Lung (tissue), 12 donors: ENCODE results near the gene GNG14. TPM values are rescaled to one million over a fixed set of nuclear protein-coding genes. Genes with fewer than 3 reads are reported as not detected.

ENCODE experiments used
- ATAC-seq: fragments of 200-7000 bp; cut with Tn5 transposase; one replicate; pipeline ENCODE4 v1.9.1; 2020; ENCODE audit warnings: moderate number of reproducible peaks; ENCODE audit not compliant: insufficient read depth, low FRiP score
- DNase-seq, 3 donors: peaks; one replicate each; pipeline ENCODE4 v3.0.0-alpha.2; 2013 to 2017
- H3K27ac ChIP-seq, 2 donors: one replicate each; pipeline ENCODE4 v1.5.1; 2013; ENCODE audit warnings: mild to moderate bottlenecking in 2 of 2, moderate library complexity in 2 of 2, control low read depth in 1 of 2, inconsistent platforms in 1 of 2, low read depth in 1 of 2, low read length in 1 of 2
- H3K27me3 ChIP-seq, 3 donors: one replicate each; pipeline ENCODE4 v1.5.1; 2013; ENCODE audit warnings: low read length in 2 of 3; ENCODE audit not compliant: control insufficient read depth in 3 of 3, insufficient read depth in 3 of 3
- H3K36me3 ChIP-seq, 4 donors: one replicate each; pipeline ENCODE4 v1.5.1; 2013; ENCODE audit warnings: low read length in 4 of 4, mild to moderate bottlenecking in 1 of 4, moderate library complexity in 1 of 4; ENCODE audit not compliant: control insufficient read depth in 4 of 4, insufficient read depth in 4 of 4
- H3K4me1 ChIP-seq, 5 donors: one replicate each; pipeline ENCODE4 v1.5.1; 2013; ENCODE audit warnings: low read length in 5 of 5, mild to moderate bottlenecking in 2 of 5, moderate library complexity in 1 of 5; ENCODE audit not compliant: control insufficient read depth in 5 of 5, insufficient read depth in 5 of 5
- H3K4me3 ChIP-seq: one replicate; pipeline ENCODE4 v1.5.1; 2013; ENCODE audit warnings: mild to moderate bottlenecking, control low read depth, moderate library complexity
- H3K9ac ChIP-seq, 2 donors: one replicate each; pipeline ENCODE4 v1.5.1; 2013; ENCODE audit warnings: low read length in 2 of 2, control low read depth in 1 of 2; ENCODE audit not compliant: insufficient read depth in 1 of 2
- H3K9me3 ChIP-seq, 4 donors: one replicate each; pipeline ENCODE4 v1.5.1; 2013; ENCODE audit warnings: low read length in 3 of 4, mild to moderate bottlenecking in 1 of 4, moderate library complexity in 1 of 4; ENCODE audit not compliant: control insufficient read depth in 4 of 4, insufficient read depth in 3 of 4
- WGBS, 2 donors: extraction: QIAGEN DNeasy Blood & Tissue Kit; methylation state at CpG; one replicate each; pipeline ENCODE4 v1.1.7; 2013; 5-methylcytosine and 5-hydroxymethylcytosine counted together
- polyA plus RNA-seq, 2 donors: library from polyadenylated mRNA; stranded (reverse); fragments of 200-250 nt; gene quantifications; one replicate each; pipeline ENCODE4 v1.2.1, GENCODE V29; 2013
- total RNA-seq, 2 donors: library from RNA; depleted of rRNA in 1 of 2; stranded (reverse); fragments of >200 nt in 1 of 2; gene quantifications; one replicate each; pipeline ENCODE4 v1.2.1, GENCODE V29; 2014 to 2021
- TF ChIP-seq, protein P1 (sequence below): IDR thresholded peaks from 2 replicates; pipeline ENCODE4 v1.5.1; 2012; ENCODE audit warnings: mild to moderate bottlenecking; ENCODE audit errors: control extremely low read depth, extremely low read depth
- donor health status: control.
- donor health status: control.
- donor health status: Bipolar disorder and iron deficiency.
- donor health status: healthy.
- donor health status: DM: yes; HTN: yes; CAD: no.

GNG14 gene
- total and polyA plus RNA-seq, 4 donors: not detected

DNA sequence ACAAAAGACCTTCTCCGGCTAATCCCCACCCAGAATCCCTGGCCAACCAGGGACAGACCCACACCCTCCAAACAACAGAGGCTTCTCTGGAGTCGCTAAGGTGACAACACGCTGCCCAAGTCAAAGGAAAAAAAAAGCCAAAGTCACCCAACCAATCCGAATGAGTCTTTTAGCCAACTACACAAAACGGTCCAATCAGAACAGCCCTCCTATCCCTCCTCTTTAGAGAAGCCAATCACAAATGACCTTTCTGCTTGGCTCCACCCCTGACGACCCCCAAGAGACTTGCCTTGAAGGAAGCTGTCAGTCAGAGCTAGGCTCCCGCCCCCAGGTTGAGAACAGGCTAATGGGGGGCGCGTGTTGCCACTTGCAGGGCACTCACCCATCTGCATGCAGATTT is 15.2 kb downstream of the GNG14 start:
- DNase-seq (peak in 2 of 3 donors; percentile 33 to 44), ATAC-seq (no peak)
- WGBS, 2 donors: 79 to 81% methylated on average over 9 of the region's 9 CpGs
- H3K4me3 ChIP-seq: no peak overlapping the region
- H3K27me3 ChIP-seq: no peaks in the 10 kb centered on the region
- no peaks in the 10 kb centered on the region for H3K4me1 ChIP-seq
- peaks cover 14 to 61% (median 33%) of the 10 kb centered on the region in 4 donors for H3K36me3 ChIP-seq
- no peak overlapping the region for H3K27ac ChIP-seq
- TF ChIP-seq, protein P1, sequence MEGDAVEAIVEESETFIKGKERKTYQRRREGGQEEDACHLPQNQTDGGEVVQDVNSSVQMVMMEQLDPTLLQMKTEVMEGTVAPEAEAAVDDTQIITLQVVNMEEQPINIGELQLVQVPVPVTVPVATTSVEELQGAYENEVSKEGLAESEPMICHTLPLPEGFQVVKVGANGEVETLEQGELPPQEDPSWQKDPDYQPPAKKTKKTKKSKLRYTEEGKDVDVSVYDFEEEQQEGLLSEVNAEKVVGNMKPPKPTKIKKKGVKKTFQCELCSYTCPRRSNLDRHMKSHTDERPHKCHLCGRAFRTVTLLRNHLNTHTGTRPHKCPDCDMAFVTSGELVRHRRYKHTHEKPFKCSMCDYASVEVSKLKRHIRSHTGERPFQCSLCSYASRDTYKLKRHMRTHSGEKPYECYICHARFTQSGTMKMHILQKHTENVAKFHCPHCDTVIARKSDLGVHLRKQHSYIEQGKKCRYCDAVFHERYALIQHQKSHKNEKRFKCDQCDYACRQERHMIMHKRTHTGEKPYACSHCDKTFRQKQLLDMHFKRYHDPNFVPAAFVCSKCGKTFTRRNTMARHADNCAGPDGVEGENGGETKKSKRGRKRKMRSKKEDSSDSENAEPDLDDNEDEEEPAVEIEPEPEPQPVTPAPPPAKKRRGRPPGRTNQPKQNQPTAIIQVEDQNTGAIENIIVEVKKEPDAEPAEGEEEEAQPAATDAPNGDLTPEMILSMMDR: no peak
- H3K9ac ChIP-seq: no peak overlapping the region
- H3K9me3 ChIP-seq: no peaks in the 10 kb centered on the region

DNA sequence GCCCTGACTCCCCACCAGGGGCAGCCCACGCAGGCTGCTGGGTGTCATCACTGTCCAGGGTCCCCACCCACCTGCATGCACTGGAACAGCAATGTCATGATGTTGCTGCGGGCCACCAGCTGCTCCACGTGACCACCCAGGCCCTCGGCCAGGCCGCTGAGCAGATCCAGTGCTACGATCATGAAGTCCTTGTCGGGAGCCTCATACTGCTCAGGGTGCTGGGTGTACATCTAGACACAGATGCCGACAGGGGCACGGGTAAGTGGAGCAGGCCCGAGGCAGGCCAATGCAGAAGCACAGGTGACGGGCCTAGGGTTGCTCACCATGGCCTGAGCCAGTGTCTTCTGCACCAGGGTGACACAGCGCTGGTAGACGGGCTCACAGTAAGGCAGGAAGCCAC is 17.4 kb downstream of the GNG14 start:
- TF ChIP-seq, protein P1: no peak
- whole genome bisulfite sequencing, 2 donors: 94 to 95% methylated on average over 13 of the region's 13 CpGs

DNA sequence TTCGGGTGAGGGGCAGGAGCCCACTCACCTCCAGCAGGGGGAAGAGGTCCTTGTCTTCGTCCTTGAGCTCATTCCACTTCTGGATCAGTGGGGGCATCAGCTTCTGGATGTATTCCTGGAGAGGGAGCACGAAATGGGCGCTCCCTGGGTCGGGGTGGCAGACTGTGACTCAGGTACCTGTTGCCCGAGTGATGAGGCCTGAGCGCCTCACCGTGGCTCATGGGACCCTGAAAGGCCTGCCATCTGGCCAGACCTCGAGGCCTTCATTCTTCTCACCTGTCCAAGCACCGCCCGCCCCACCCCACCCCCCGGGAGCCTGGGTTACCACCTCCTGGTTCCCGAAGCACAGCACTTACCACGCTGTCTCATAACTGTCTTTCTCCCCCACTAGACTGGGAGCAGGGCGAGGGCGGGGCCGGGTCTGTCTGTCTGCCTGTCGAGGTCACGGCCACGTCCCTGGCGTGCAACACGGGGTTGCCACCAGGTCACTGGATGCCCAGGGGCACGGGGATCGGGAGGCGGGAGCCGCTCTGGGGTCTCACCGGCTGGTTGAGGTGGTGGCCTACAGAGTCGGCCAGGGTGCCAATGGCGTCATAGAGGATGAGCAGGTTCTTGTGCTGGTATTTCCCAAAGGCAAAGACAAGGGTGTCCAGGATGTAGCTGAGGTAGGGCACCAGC is 18.0 kb downstream of the GNG14 start:
- Histone ChIP-seq H3K36me3 (peaks cover 23 to 66% (median 44%) of the 10 kb centered on the region in 4 donors), H3K9me3 (no peaks in the 10 kb centered on the region), H3K9ac (no peak overlapping the region), H3K4me1 (no peaks in the 10 kb centered on the region), H3K4me3 (no peak overlapping the region), H3K27me3 (no peaks in the 10 kb centered on the region), H3K27ac (no peak overlapping the region)
- WGBS, 2 donors: 94 to 96% methylated on average over 28 to 29 of the region's 29 CpGs
- DNase-seq: no peak
- TF ChIP-seq, protein P1: no peak
- ATAC-seq: no peak

More for the DNA sequence above, 17.4 kb downstream of the GNG14 start:
- H3K36me3 ChIP-seq: peaks cover 24 to 65% (median 38%) of the 10 kb centered on the region in 4 donors
- H3K27me3 ChIP-seq: no peaks in the 10 kb centered on the region
- ATAC-seq (no peak), DNase-seq (no peak)
- H3K4me3 ChIP-seq: no peak overlapping the region
- H3K4me1 ChIP-seq: no peaks in the 10 kb centered on the region
- no peak overlapping the region for H3K9ac ChIP-seq
- no peak overlapping the region for H3K27ac ChIP-seq
- H3K9me3 ChIP-seq: no peaks in the 10 kb centered on the region

DNA sequence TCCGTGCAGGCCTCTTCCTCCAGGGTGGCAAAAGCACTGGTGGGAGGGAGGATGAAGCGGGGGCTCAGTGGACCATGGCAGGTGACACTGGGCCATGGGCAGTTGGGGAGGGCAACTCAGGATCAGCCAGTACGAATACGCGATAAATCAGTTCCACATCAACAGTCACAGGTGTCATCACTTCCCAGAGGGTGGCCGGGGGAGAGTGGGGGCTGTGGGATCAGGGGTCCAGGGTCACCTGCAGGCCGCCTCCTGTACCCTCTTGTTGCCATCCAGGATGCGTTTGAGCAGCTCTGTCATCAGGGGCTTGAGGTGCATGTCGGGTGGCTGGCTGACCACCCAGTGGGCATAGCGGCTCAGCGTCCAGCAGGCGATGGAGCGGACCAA is 18.5 kb downstream of the GNG14 start:
- DNase-seq: no peak
- H3K27me3 ChIP-seq: no peaks in the 10 kb centered on the region
- no peak overlapping the region for H3K27ac ChIP-seq
- no peak overlapping the region for H3K9ac ChIP-seq
- no peak for ATAC-seq
- H3K9me3 ChIP-seq: no peaks in the 10 kb centered on the region
- H3K4me3 ChIP-seq: no peak overlapping the region
- H3K36me3 ChIP-seq: peaks cover 23 to 64% (median 44%) of the 10 kb centered on the region in 4 donors
- 95 to 97% methylated on average over 13 of the region's 13 CpGs for WGBS, 2 donors
- TF ChIP-seq, protein P1: no peak
- no peaks in the 10 kb centered on the region for H3K4me1 ChIP-seq
